H1 (cell line): ENCODE measurements around the gene FHIT.

Experiments
- ATF3 ChIP-seq: IDR thresholded peaks from 2 replicates; pipeline ENCODE4 v1.6.1; 2011; ENCODE audit warnings: low read depth, mild to moderate bottlenecking, low read length; ENCODE audit not compliant: insufficient read depth
- CHD2 ChIP-seq: IDR thresholded peaks from 2 replicates; pipeline ENCODE4 v1.6.1; 2012; ENCODE audit warnings: low read length, improper control_type of control experiment
- CTCF ChIP-seq, 3 experiments: IDR thresholded peaks; 1 replicate in 2 of 3; 2 replicates in 1 of 3; pipeline versions ENCODE4 v1.5.1 to v1.6.1; 2011; ENCODE audit warnings: low read length in 3 of 3, mild to moderate bottlenecking in 3 of 3, inconsistent platforms in 2 of 3, low read depth in 1 of 3, moderate library complexity in 1 of 3; ENCODE audit not compliant: insufficient read depth in 1 of 3; ENCODE audit errors: control extremely low read depth in 1 of 3
- EP300 ChIP-seq, 2 experiments: IDR thresholded peaks; 1 replicate in 1 of 2; 2 replicates in 1 of 2; pipeline ENCODE4 v1.6.1; 2011 to 2012; ENCODE audit warnings: low read depth in 2 of 2, low read length in 2 of 2, mild to moderate bottlenecking in 2 of 2, borderline replicate concordance in 1 of 2, inconsistent platforms in 1 of 2, moderate library complexity in 1 of 2
- EZH2 ChIP-seq: fragments of 200-600 bp; sonication (generic); IDR thresholded peaks from 2 replicates; pipeline ENCODE4 v1.7.1; 2012; ENCODE audit warnings: low read depth, mild to moderate bottlenecking, moderate library complexity, low read length, inconsistent platforms; ENCODE audit not compliant: severe bottlenecking
- KDM1A ChIP-seq: fragments of 200-600, 300-600 bp; sonication (generic); IDR thresholded peaks from 2 replicates; pipeline ENCODE4 v1.7.1; 2016; ENCODE audit warnings: mild to moderate bottlenecking, low read length, borderline replicate concordance
- MAX ChIP-seq: IDR thresholded peaks from 2 replicates; pipeline ENCODE4 v1.6.1; 2012; ENCODE audit warnings: inconsistent platforms
- NRF1 ChIP-seq: IDR thresholded peaks from 2 replicates; pipeline ENCODE4 v1.6.1; 2011; ENCODE audit warnings: mild to moderate bottlenecking, low read depth, low read length, improper control_type of control experiment
- PHF8 ChIP-seq: fragments of 200-600 bp; sonication (generic); conservative IDR thresholded peaks from 2 replicates; pipeline ENCODE4 v1.7.1; 2012; ENCODE audit warnings: low read depth, mild to moderate bottlenecking, inconsistent platforms, low read length, moderate library complexity
- POLR2AphosphoS5 ChIP-seq: IDR thresholded peaks from 2 replicates; pipeline ENCODE4 v1.6.1; 2011; ENCODE audit warnings: low read depth, low read length
- RNF2 ChIP-seq: fragments of 200-900, 300-1000 bp; sonication (generic); IDR thresholded peaks from 2 replicates; pipeline ENCODE4 v1.7.1; 2016; ENCODE audit warnings: borderline replicate concordance, low read depth, mild to moderate bottlenecking, antibody characterized with exemption, low read length; ENCODE audit not compliant: poor library complexity, severe bottlenecking; ENCODE audit errors: missing control alignments
- SIX5 ChIP-seq: IDR thresholded peaks from 2 replicates; pipeline ENCODE4 v1.6.1; 2011; ENCODE audit warnings: mild to moderate bottlenecking, low read depth, low read length
- YY1 ChIP-seq: IDR thresholded peaks from 2 replicates; pipeline ENCODE4 v1.6.1; 2011; ENCODE audit warnings: low read depth, mild to moderate bottlenecking, low read length

- no peak for TF ChIP-seq POLR2AphosphoS5
- no peak for TF ChIP-seq CTCF (IDR thresholded peaks at IDR 0.05; ENCODE audit: control extremely low read depth in 1 of 3, insufficient read depth in 1 of 3, low read depth in 1 of 3, low read length in 3 of 3)
- TF ChIP-seq NRF1 = no peak
- TF ChIP-seq EZH2 = no peak
- no peak for TF ChIP-seq KDM1A
- no peak for TF ChIP-seq SIX5
- no peak for TF ChIP-seq ATF3
- TF ChIP-seq MAX = no peak
- no peak for TF ChIP-seq RNF2
- TF ChIP-seq YY1 = no peak
- TF ChIP-seq PHF8 = no peak
- TF ChIP-seq CHD2 = no peak
- no peak for TF ChIP-seq EP300 (IDR thresholded peaks at IDR 0.05; ENCODE audit: borderline replicate concordance in 1 of 2, low read depth in 2 of 2, low read length in 2 of 2)
Observed at GRCh38 chr3:59813148-59813538, 1438.1 kb downstream of the FHIT start.
